Esophagus muscularis mucosa (tissue), 4 donors: ENCODE data around the gene KCNIP3. TPM values are rescaled to one million over a fixed set of nuclear protein-coding genes. Genes with fewer than 3 reads are reported as not detected.

Experiments
- DNase-seq: peaks from one replicate; pipeline ENCODE4 v3.0.0-alpha.2; 2017; ENCODE audit errors: extremely low spot score
- H3K27ac ChIP-seq, 4 donors: fragments of 200-600 bp; sonication (generic); replicated peaks in 1 of 4; 1 replicate in 3 of 4; 2 replicates in 1 of 4; pipeline ENCODE4 v1.5.1; 2016 to 2019; ENCODE audit warnings: mild to moderate bottlenecking in 1 of 4
- H3K27me3 ChIP-seq, 4 donors: fragments of 200-600 bp; sonication (generic); one replicate each; pipeline versions ENCODE4 v1.5.1 to v1.6.0; 2016 to 2019
- H3K36me3 ChIP-seq, 4 donors: fragments of 200-600 bp; sonication (generic); one replicate each; pipeline ENCODE4 v1.5.1; 2016 to 2019
- H3K4me1 ChIP-seq, 4 donors: fragments of 200-600 bp; sonication (generic); one replicate each; pipeline ENCODE4 v1.5.1; 2016 to 2019
- H3K4me3 ChIP-seq, 4 donors: fragments of 200-600 bp; sonication (generic); 1 replicate in 2 of 4; 2 replicates in 2 of 4; pipeline ENCODE4 v1.5.1; 2016 to 2019; ENCODE audit warnings: mild to moderate bottlenecking in 4 of 4, moderate library complexity in 1 of 4
- H3K9me3 ChIP-seq, 4 donors: fragments of 200-600 bp; sonication (generic); 1 replicate in 3 of 4; 2 replicates in 1 of 4; pipeline ENCODE4 v1.5.1; 2016 to 2019
- CTCF ChIP-seq, 3 experiments: fragments of 200-600 bp in 2 of 3; fragments of 450-650 bp in 1 of 3; sonication (generic) in 2 of 3; IDR thresholded peaks; one replicate each; pipeline ENCODE4 v1.5.1; 2017 to 2019; ENCODE audit warnings: antibody characterized with exemption in 3 of 3, mild to moderate bottlenecking in 2 of 3, moderate library complexity in 1 of 3
- EP300 ChIP-seq: sonication (generic); formaldehyde crosslinking; IDR thresholded peaks from one replicate; pipeline ENCODE4 v1.6.1; 2017; ENCODE audit warnings: antibody characterized with exemption
- POLR2A ChIP-seq: fragments of 450-650 bp; IDR thresholded peaks from one replicate; pipeline ENCODE4 v1.6.1; 2017; ENCODE audit warnings: antibody characterized with exemption, moderate library complexity, mild to moderate bottlenecking, low read depth
- POLR2AphosphoS5 ChIP-seq, 2 donors: sonication (generic); formaldehyde crosslinking; IDR thresholded peaks; one replicate each; pipeline ENCODE4 v1.6.1; 2017; ENCODE audit warnings: antibody characterized with exemption in 2 of 2
- WGBS: methylation state at CpG from one replicate; pipeline ENCODE4 v1.1.5; 2018; 5-methylcytosine and 5-hydroxymethylcytosine counted together
- intact Hi-C: fragments of 100-400 bp; cut with DNase I; formaldehyde crosslinking; loops from one replicate; pipeline ENCODE4 v1.15.1; 2023
- total RNA-seq, 4 donors: library from RNA; depleted of rRNA; stranded (reverse); fragments of >200 nt; gene quantifications; one replicate each; pipeline versions ENCODE4 v1.1.0 to v1.2.1, GENCODE V29; 2016

KCNIP3 gene
- total RNA-seq, 4 donors from 2014 or later: 15.8 to 29.9 (median 23.0) TPM

- H3K4me1 ChIP-seq: no peaks in the 10 kb centered on the region
- no peaks in the 10 kb centered on the region for H3K27me3 ChIP-seq
- intact Hi-C loops: no loop called here
- no peaks in the 10 kb centered on the region for H3K9me3 ChIP-seq
- 92% methylated on average over 5 of the region's 9 CpGs for WGBS
- H3K4me3 ChIP-seq: no peak overlapping the region
- H3K36me3 ChIP-seq: no peaks in the 10 kb centered on the region
- TF ChIP-seq CTCF (IDR thresholded peaks at IDR 0.05) (no peak), POLR2AphosphoS5 (IDR thresholded peaks at IDR 0.05) (no peak), POLR2A (no peak), EP300 (no peak)
- no peak for DNase-seq
- no peak overlapping the region for H3K27ac ChIP-seq
Observed at GRCh38 chr2:95276888-95277245, 20.3 kb upstream of the KCNIP3 start.

GRCh38 chr2:95277246-95277906, 19.8 kb upstream of the KCNIP3 start:
- 63% methylated on average over 2 of the region's 11 CpGs for WGBS
- Histone ChIP-seq H3K9me3 (no peaks in the 10 kb centered on the region), H3K36me3 (no peaks in the 10 kb centered on the region), H3K27ac (no peak overlapping the region), H3K4me1 (no peaks in the 10 kb centered on the region), H3K27me3 (no peaks in the 10 kb centered on the region), H3K4me3 (no peak overlapping the region)
- intact Hi-C loops: no loop called here
- no peak for DNase-seq
- TF ChIP-seq POLR2AphosphoS5 (IDR thresholded peaks at IDR 0.05): no peak
- no peak for TF ChIP-seq CTCF (IDR thresholded peaks at IDR 0.05)

- no peak overlapping the region for H3K27ac ChIP-seq
- intact Hi-C loops: no loop called here
- WGBS: 92% methylated on average over 3 of the region's 7 CpGs
- no peak overlapping the region for H3K4me3 ChIP-seq
- H3K9me3 ChIP-seq: no peaks in the 10 kb centered on the region
- no peaks in the 10 kb centered on the region for H3K27me3 ChIP-seq
- no peak for TF ChIP-seq EP300
- TF ChIP-seq POLR2AphosphoS5 (IDR thresholded peaks at IDR 0.05): no peak
- no peak for TF ChIP-seq POLR2A
- no peak for TF ChIP-seq CTCF (IDR thresholded peaks at IDR 0.05)
- no peaks in the 10 kb centered on the region for H3K36me3 ChIP-seq
- no peaks in the 10 kb centered on the region for H3K4me1 ChIP-seq
- DNase-seq: no peak
Observed at GRCh38 chr2:95278051-95278471, 19.1 kb upstream of the KCNIP3 start.

- no peak overlapping the region for H3K27ac ChIP-seq
- H3K36me3 ChIP-seq: no peaks in the 10 kb centered on the region
- H3K27me3 ChIP-seq: no peaks in the 10 kb centered on the region
- no peaks in the 10 kb centered on the region for H3K4me1 ChIP-seq
- 89% methylated on average over 9 of the region's 12 CpGs for WGBS
- TF ChIP-seq EP300: no peak
- no peak for TF ChIP-seq POLR2AphosphoS5 (IDR thresholded peaks at IDR 0.05)
- no peak for TF ChIP-seq POLR2A
- no peak for TF ChIP-seq CTCF (IDR thresholded peaks at IDR 0.05)
- no peak overlapping the region for H3K4me3 ChIP-seq
- intact Hi-C loops: no loop called here
- no peaks in the 10 kb centered on the region for H3K9me3 ChIP-seq
- no peak for DNase-seq
Observed at GRCh38 chr2:95278637-95279225, 18.4 kb upstream of the KCNIP3 start.
